HG02981 (cell line): ENCODE results near the gene WDR75.
A peak's percentile ranks its signal among the peaks of the same experiment; 100 is the strongest.
"Not testable (repeated sequence)": the region's sequence is repeated elsewhere in the genome, so short reads cannot be mapped to it uniquely, and the experiment has no call there.

Source experiments
- ATAC-seq: cut with Tn5 transposase; IDR thresholded peaks from one replicate; pipeline ENCODE4 v1.9.1; 2021; ENCODE audit warnings: mild to moderate bottlenecking, moderate library complexity; ENCODE audit not compliant: unreplicated experiment

WDR75 gene

GRCh38 chr2:189439342-189439741, 1.9 kb upstream of the WDR75 start:
- no peak for ATAC-seq

- ATAC-seq: peak; percentile 18
Observed at GRCh38 chr2:189440644-189440946, 679 bp upstream of the WDR75 start.

- ATAC-seq: no peak
Observed at GRCh38 chr2:189441709-189442074, 418 bp downstream of the WDR75 start.

- ATAC-seq: no peak
Observed at GRCh38 chr2:189442468-189442867, 1.2 kb downstream of the WDR75 start.

- peak; percentile 26 for ATAC-seq
Observed at GRCh38 chr2:189444322-189444721, 3.0 kb downstream of the WDR75 start.

GRCh38 chr2:189446780-189447179, 5.5 kb downstream of the WDR75 start:
- no peak for ATAC-seq

GRCh38 chr2:189454009-189454408, 12.7 kb downstream of the WDR75 start:
- no peak for ATAC-seq

- peak; percentile 46 for ATAC-seq
Observed at GRCh38 chr2:189465076-189465475, 23.8 kb downstream of the WDR75 start.

- ATAC-seq: no peak
Observed at GRCh38 chr2:189465478-189465877, 24.2 kb downstream of the WDR75 start.

GRCh38 chr2:189466046-189466445, 24.8 kb downstream of the WDR75 start:
- no peak for ATAC-seq

GRCh38 chr2:189466656-189467055, 25.4 kb downstream of the WDR75 start:
- ATAC-seq: no peak

GRCh38 chr2:189467160-189467559, 25.9 kb downstream of the WDR75 start:
- no peak for ATAC-seq

GRCh38 chr2:189467593-189467992, 26.3 kb downstream of the WDR75 start:
- ATAC-seq: no peak

GRCh38 chr2:189474526-189474925, 33.3 kb downstream of the WDR75 start:
- no peak for ATAC-seq

GRCh38 chr2:189477756-189478155, 36.5 kb downstream of the WDR75 start:
- ATAC-seq: no peak

GRCh38 chr2:189478289-189478688, 37.0 kb downstream of the WDR75 start:
- not testable (repeated sequence) for ATAC-seq

- no peak for ATAC-seq
Observed at GRCh38 chr2:189481071-189481470, 39.8 kb downstream of the WDR75 start.

- ATAC-seq: no peak
Observed at GRCh38 chr2:189483571-189483970, 42.3 kb downstream of the WDR75 start.

- ATAC-seq: no peak
Observed at GRCh38 chr2:189483980-189484740, 42.9 kb downstream of the WDR75 start.

- ATAC-seq: no peak
Observed at GRCh38 chr2:189485146-189485545, 43.9 kb downstream of the WDR75 start.

- no peak for ATAC-seq
Observed at GRCh38 chr2:189486237-189486770, 45.0 kb downstream of the WDR75 start.

GRCh38 chr2:189487283-189488007, 46.2 kb downstream of the WDR75 start:
- ATAC-seq: no peak

GRCh38 chr2:189488008-189488310, 46.7 kb downstream of the WDR75 start:
- no peak for ATAC-seq
